Kidney (tissue), 14 donors: ENCODE measurements around the gene ADCY4. TPM values are rescaled to one million over a fixed set of nuclear protein-coding genes. Genes with fewer than 3 reads are reported as not detected.

Experiments used
- DNase-seq, 5 donors: peaks; one replicate each; pipeline ENCODE4 v3.0.0-alpha.2; 2013 to 2020
- FAIRE-seq: peaks from 2 replicates; lab custom pipeline; 2012; peaks lifted over from hg19 to GRCh38; lab: Jason Lieb, UNC
- H3K27ac ChIP-seq, 2 donors: one replicate each; pipeline ENCODE4 v1.7.0; 2013; ENCODE audit warnings: low read depth in 2 of 2, low read length in 2 of 2, inconsistent platforms in 1 of 2
- H3K27me3 ChIP-seq: one replicate; pipeline ENCODE4 v1.7.1; 2013; ENCODE audit warnings: low read length, inconsistent platforms; ENCODE audit not compliant: control insufficient read depth, insufficient read depth
- H3K36me3 ChIP-seq, 3 donors: one replicate each; pipeline versions ENCODE4 v1.7.0 to v1.7.1; 2013; ENCODE audit warnings: low read length in 3 of 3, control low read depth in 1 of 3, inconsistent platforms in 1 of 3; ENCODE audit not compliant: insufficient read depth in 3 of 3, control insufficient read depth in 2 of 3
- H3K4me1 ChIP-seq, 3 donors: one replicate each; pipeline versions ENCODE4 v1.7.0 to v1.7.1; 2013; ENCODE audit warnings: low read length in 3 of 3, inconsistent platforms in 1 of 3, low read depth in 1 of 3; ENCODE audit not compliant: control insufficient read depth in 2 of 3, insufficient read depth in 2 of 3
- H3K4me3 ChIP-seq, 3 donors: one replicate each; pipeline versions ENCODE4 v1.7.0 to v1.8.1; 2013; ENCODE audit warnings: low read length in 3 of 3, control low read depth in 1 of 3, inconsistent platforms in 1 of 3
- H3K9ac ChIP-seq, 3 donors: one replicate each; pipeline versions ENCODE4 v1.7.0 to v1.7.1; 2013; ENCODE audit warnings: low read length in 3 of 3, control low read depth in 1 of 3, inconsistent platforms in 1 of 3
- H3K9me3 ChIP-seq, 3 donors: one replicate each; pipeline versions ENCODE4 v1.7.0 to v1.7.1; 2013; ENCODE audit warnings: low read length in 3 of 3, control low read depth in 1 of 3, inconsistent platforms in 1 of 3; ENCODE audit not compliant: control insufficient read depth in 2 of 3, insufficient read depth in 1 of 3
- CTCF ChIP-seq: IDR thresholded peaks from 3 replicates; pipeline ENCODE4 v1.5.1; 2012; ENCODE audit warnings: mild to moderate bottlenecking, moderate library complexity, borderline replicate concordance; ENCODE audit not compliant: insufficient read depth; ENCODE audit errors: extremely low read depth
- intact Hi-C: fragments of 100-400 bp; cut with DNase I; formaldehyde crosslinking; loops from one replicate; pipeline ENCODE4 v1.11.1; 2022
- polyA plus RNA-seq: library from polyadenylated mRNA; stranded (reverse); fragments of 350-450 nt; fragmentation: Illumina TruSeq; extraction: RNeasy Lipid Tissue Mini Kit (QIAGEN cat#74804); gene quantifications from one replicate; pipeline ENCODE4 v1.2.3, GENCODE V29; 2014; ENCODE audit warnings: low read depth, low replicate concordance; ENCODE audit not compliant: insufficient read depth
- total RNA-seq: library from RNA; stranded (reverse); fragmentation: NEBNext Ultra II Directional; extraction: Animal tissue kit (Norgen Biotek cat#: 25700); gene quantifications from one replicate; pipeline ENCODE4 v1.2.1, GENCODE V29; 2021
- donor health status: control.
- donor health status: control.
- donor health status: control.
- donor health status: control.
- donor health status: control.
- donor health status: DM: yes; HTN: yes; CAD: no.
- donor health status: Normal renal cell carcinoma (clear cell type).

The ADCY4 gene
- total and polyA plus RNA-seq, 2 donors from 2014 or later: 19.2 to 57.5 TPM

GRCh38 chr14:24369907-24370687 lies 35.2 kb upstream of the ADCY4 start:
- FAIRE-seq (no peak), DNase-seq (peak in 1 of 5 donors; percentile 77)
- no peak overlapping the region for H3K4me3 ChIP-seq
- H3K27ac ChIP-seq: no peak overlapping the region
- H3K9ac ChIP-seq: no peak overlapping the region
- peaks cover 3 to 12% (median 5%) of the 10 kb centered on the region in 3 donors for H3K4me1 ChIP-seq
- intact Hi-C loops: loop anchor here (10.0 kb wide), 1 partner anchor 55 kb away; the partner anchor contains the start of genes CBLN3 and KHNYN
- H3K9me3 ChIP-seq: no peaks in the 10 kb centered on the region
- TF ChIP-seq CTCF: no peak
- no peaks in the 10 kb centered on the region for H3K27me3 ChIP-seq
- H3K36me3 ChIP-seq: no peaks in the 10 kb centered on the region

- H3K27me3 ChIP-seq: no peaks in the 10 kb centered on the region
- H3K36me3 ChIP-seq: no peaks in the 10 kb centered on the region
- H3K9ac ChIP-seq: no peak overlapping the region
- intact Hi-C loops: no loop called here
- FAIRE-seq (no peak), DNase-seq (peak in 2 of 5 donors; percentile 68 to 80)
- H3K27ac ChIP-seq: peak overlapping the region in 1 of 2 donors; percentile 65
- TF ChIP-seq CTCF: no peak
- peak overlapping the region in 2 of 3 donors; percentile 34 to 72 for H3K4me3 ChIP-seq
- peaks cover 3 to 12% (median 5%) of the 10 kb centered on the region in 3 donors for H3K4me1 ChIP-seq
- H3K9me3 ChIP-seq: no peaks in the 10 kb centered on the region
Measured at GRCh38 chr14:24369463-24369862, 34.6 kb upstream of the ADCY4 start.

GRCh38 chr14:24368562-24369252 lies 33.8 kb upstream of the ADCY4 start:
- Histone ChIP-seq H3K4me3 (peak overlapping the region in 2 of 3 donors; percentile 53 to 72), H3K4me1 (peaks cover 3 to 12% (median 5%) of the 10 kb centered on the region in 3 donors), H3K36me3 (no peaks in the 10 kb centered on the region), H3K9ac (peak overlapping the region in 2 of 3 donors; percentile 16 to 58), H3K27ac (peak overlapping the region; percentile 62 to 65), H3K27me3 (no peaks in the 10 kb centered on the region), H3K9me3 (no peaks in the 10 kb centered on the region)
- FAIRE-seq: no peak
- peak; percentile 86 to 95 (median 89) for DNase-seq
- intact Hi-C loops: no loop called here
- no peak for TF ChIP-seq CTCF
